Measurements from ENCODE around the gene MAP1LC3B. TPM values are rescaled to one million over a fixed set of nuclear protein-coding genes. Genes with fewer than 3 reads are reported as not detected.

MAP1LC3B gene
- total RNA-seq, 4 donors from 2014 or later: 38.0 to 50.6 (median 40.7) TPM

GRCh38 chr16:87438611-87438985 lies 46.5 kb downstream of the MAP1LC3B start:
- TF ChIP-seq POLR2A (IDR thresholded peaks at IDR 0.05) (no peak), CTCF (IDR thresholded peaks at IDR 0.05) (no peak)
- H3K4me1 ChIP-seq: peaks cover 0 to 21% (median 0%) of the 10 kb centered on the region in 4 donors
- no peak for DNase-seq

GRCh38 chr16:87439926-87440325 lies 47.8 kb downstream of the MAP1LC3B start:
- peaks cover 0 to 20% (median 0%) of the 10 kb centered on the region in 4 donors for H3K4me1 ChIP-seq
- no peaks in the 10 kb centered on the region for H3K27me3 ChIP-seq
- TF ChIP-seq CTCF (IDR thresholded peaks at IDR 0.05): no peak
- TF ChIP-seq POLR2A (IDR thresholded peaks at IDR 0.05): no peak
- H3K36me3 ChIP-seq: peaks cover 0 to 11% (median 0%) of the 10 kb centered on the region in 3 donors
- no peak for DNase-seq
- H3K27ac ChIP-seq: no peak overlapping the region
- H3K4me3 ChIP-seq: no peak overlapping the region
- H3K9me3 ChIP-seq: no peaks in the 10 kb centered on the region

More at GRCh38 chr16:87438611-87438985, 46.5 kb downstream of the MAP1LC3B start:
- H3K27ac ChIP-seq: no peak overlapping the region
- no peaks in the 10 kb centered on the region for H3K9me3 ChIP-seq
- no peak overlapping the region for H3K4me3 ChIP-seq
- peaks cover 0 to 8% (median 0%) of the 10 kb centered on the region in 3 donors for H3K36me3 ChIP-seq
- H3K27me3 ChIP-seq: no peaks in the 10 kb centered on the region

GRCh38 chr16:87441886-87442580 lies 49.9 kb downstream of the MAP1LC3B start:
- Histone ChIP-seq H3K4me1 (peaks cover 0 to under 1% (median 0%) of the 10 kb centered on the region in 4 donors), H3K36me3 (peaks cover 0 to 30% (median 0%) of the 10 kb centered on the region in 3 donors), H3K27ac (no peak overlapping the region), H3K9me3 (no peaks in the 10 kb centered on the region), H3K27me3 (no peaks in the 10 kb centered on the region), H3K4me3 (no peak overlapping the region)
- TF ChIP-seq POLR2A (IDR thresholded peaks at IDR 0.05) (no peak), CTCF (IDR thresholded peaks at IDR 0.05) (no peak)
- no peak for DNase-seq

GRCh38 chr16:87442581-87442966 lies 50.4 kb downstream of the MAP1LC3B start:
- Histone ChIP-seq H3K27me3 (no peaks in the 10 kb centered on the region), H3K9me3 (no peaks in the 10 kb centered on the region), H3K27ac (no peak overlapping the region), H3K36me3 (peaks cover 0 to 33% (median 0%) of the 10 kb centered on the region in 3 donors), H3K4me1 (no peaks in the 10 kb centered on the region), H3K4me3 (no peak overlapping the region)
- TF ChIP-seq CTCF (IDR thresholded peaks at IDR 0.05): no peak
- no peak for TF ChIP-seq POLR2A (IDR thresholded peaks at IDR 0.05)
- DNase-seq: no peak

- no peak for DNase-seq
- no peak for TF ChIP-seq CTCF (IDR thresholded peaks at IDR 0.05)
- no peak for TF ChIP-seq POLR2A (IDR thresholded peaks at IDR 0.05)
- H3K9me3 ChIP-seq: no peaks in the 10 kb centered on the region
- H3K4me1 ChIP-seq: no peaks in the 10 kb centered on the region
- H3K4me3 ChIP-seq: no peak overlapping the region
- peaks cover 0 to 33% (median 0%) of the 10 kb centered on the region in 3 donors for H3K36me3 ChIP-seq
- no peak overlapping the region for H3K27ac ChIP-seq
- H3K27me3 ChIP-seq: no peaks in the 10 kb centered on the region
Observed at GRCh38 chr16:87443016-87443415, 50.9 kb downstream of the MAP1LC3B start.

All from Peyer's patch (tissue), 4 donors.